ENCODE results near the gene GMDS. TPM values are rescaled to one million over a fixed set of nuclear protein-coding genes. Genes with fewer than 3 reads are reported as not detected.
A peak's percentile ranks its signal among the peaks of the same experiment; 100 is the strongest.

The GMDS gene
- total and polyA plus RNA-seq, 2 of the 13 experiments (the other 11 are each of a cell fraction or from before 2014, with no cell fraction given): 64.4 to 112 TPM

GRCh38 chr6:1621070-1621701 is 624.2 kb downstream of the GMDS start:
- no peak overlapping the region for H3K9ac ChIP-seq (ENCODE audit: insufficient read depth, low read depth, low read length)
- CTCF ChIA-PET (ENCODE audit: low intra/inter-chr PET ratio, low total read pairs): no interaction called here
- no peak overlapping the region for H3K27ac ChIP-seq (ENCODE audit: extremely low read length, insufficient read depth, low read length)
- in situ Hi-C loops (cut with HindIII; ENCODE audit: extremely low pct_ligation_motif_present, low pct_unique_long_range_greater_than_20kb) (no loop called here), intact Hi-C loops (cut with micrococcal nuclease; ENCODE audit: unreplicated experiment) (no loop called here)
- no peaks in the 10 kb centered on the region for H3K4me1 ChIP-seq (ENCODE audit: insufficient read depth, low read length)
- WGBS (ENCODE audit: low lambda C conversion rate): 97% methylated on average over 30 of the region's 30 CpGs
- H3K36me3 ChIP-seq (replicated peaks in 1 of 2; ENCODE audit: control insufficient read depth in 1 of 2, insufficient read depth in 2 of 2, low read length in 2 of 2): peaks cover 4 to 34% of the 10 kb centered on the region in 2 experiments; a peak in 4 of 5 replicates
- no peak for ATAC-seq
- no peaks in the 10 kb centered on the region for H3K9me3 ChIP-seq (ENCODE audit: low read length)
- no TSS peak for BruUV-seq (replicated peaks)
- H4K20me1 ChIP-seq (ENCODE audit: insufficient read depth, low read length): no peaks in the 10 kb centered on the region; the same call in 1 of the 2 replicates
- no peaks in the 10 kb centered on the region for H3K27me3 ChIP-seq (ENCODE audit: control insufficient read depth in 1 of 2, insufficient read depth in 2 of 2, low read length in 2 of 2)
- no peak overlapping the region for H3K4me3 ChIP-seq (replicated peaks in 1 of 3; ENCODE audit: insufficient read depth in 1 of 3, low read depth in 2 of 3, low read length in 3 of 3)
- H3K4me2 ChIP-seq (ENCODE audit: low read depth, low read length): no peak overlapping the region
- no peak overlapping the region for H2AFZ ChIP-seq (ENCODE audit: low read length)
- H3K79me2 ChIP-seq (ENCODE audit: insufficient read depth, low read length): no peaks in the 10 kb centered on the region
- no peak for DNase-seq (ENCODE audit: low spot score)
- FAIRE-seq: no peak
- TF ChIP-seq AGO2 (optimal IDR thresholded peaks at IDR 0.05; ENCODE audit: low read depth, low read length) (peak; percentile 42), CHD2 (IDR thresholded peaks at IDR 0.05; ENCODE audit: low read depth, low read length) (no peak)
- POLR2A ChIA-PET: no interaction called here

- ChIA-PET CTCF (ENCODE audit: low intra/inter-chr PET ratio, low total read pairs) (no interaction called here), POLR2A (no interaction called here)
- DNase-seq (ENCODE audit: low spot score): no peak
- Histone ChIP-seq H3K4me3 (replicated peaks in 1 of 3; ENCODE audit: insufficient read depth in 1 of 3, low read depth in 2 of 3, low read length in 3 of 3) (no peak overlapping the region), H3K27ac (ENCODE audit: extremely low read length, insufficient read depth, low read length) (no peak overlapping the region), H3K27me3 (ENCODE audit: control insufficient read depth in 1 of 2, insufficient read depth in 2 of 2, low read length in 2 of 2) (no peaks in the 10 kb centered on the region), H3K4me1 (ENCODE audit: insufficient read depth, low read length) (no peaks in the 10 kb centered on the region), H3K4me2 (ENCODE audit: low read depth, low read length) (no peak overlapping the region), H3K79me2 (ENCODE audit: insufficient read depth, low read length) (no peaks in the 10 kb centered on the region), H3K36me3 (replicated peaks in 1 of 2; ENCODE audit: control insufficient read depth in 1 of 2, insufficient read depth in 2 of 2, low read length in 2 of 2) (peaks cover 4 to 34% of the 10 kb centered on the region in 2 experiments; a peak in 4 of 5 replicates), H3K9ac (ENCODE audit: insufficient read depth, low read depth, low read length) (no peak overlapping the region), H3K9me3 (ENCODE audit: low read length) (no peaks in the 10 kb centered on the region), H4K20me1 (ENCODE audit: insufficient read depth, low read length) (no peaks in the 10 kb centered on the region; the same call in 1 of the 2 replicates), H2AFZ (ENCODE audit: low read length) (no peak overlapping the region)
- TF ChIP-seq AGO2 (optimal IDR thresholded peaks at IDR 0.05; ENCODE audit: low read depth, low read length) (peak; percentile 3), TFE3 (CRISPR knock-in tag; IDR thresholded peaks at IDR 0.05) (no peak), ZNF20 (CRISPR knock-in tag; IDR thresholded peaks at IDR 0.05) (no peak), RBM22 (optimal IDR thresholded peaks at IDR 0.05; ENCODE audit: low read length) (peak; percentile 56), ZNF720 (CRISPR knock-in tag; IDR thresholded peaks at IDR 0.05) (no peak)
- no peak for FAIRE-seq
- in situ Hi-C loops (cut with HindIII; ENCODE audit: extremely low pct_ligation_motif_present, low pct_unique_long_range_greater_than_20kb) (no loop called here), intact Hi-C loops (cut with micrococcal nuclease; ENCODE audit: unreplicated experiment) (no loop called here)
- BruUV-seq (replicated peaks): no TSS peak
- no peak for ATAC-seq
- WGBS (ENCODE audit: low lambda C conversion rate): 95% methylated on average over 48 of the region's 50 CpGs
Observed at GRCh38 chr6:1620504-1621069, 624.8 kb downstream of the GMDS start.
